ENCODE measurements around the gene GRIN2D. TPM values are rescaled to one million over a fixed set of nuclear protein-coding genes. Genes with fewer than 3 reads are reported as not detected.

GRIN2D gene
- polyA plus RNA-seq, 1 donor from 2014 or later, result 1.8 TPM

DNA sequence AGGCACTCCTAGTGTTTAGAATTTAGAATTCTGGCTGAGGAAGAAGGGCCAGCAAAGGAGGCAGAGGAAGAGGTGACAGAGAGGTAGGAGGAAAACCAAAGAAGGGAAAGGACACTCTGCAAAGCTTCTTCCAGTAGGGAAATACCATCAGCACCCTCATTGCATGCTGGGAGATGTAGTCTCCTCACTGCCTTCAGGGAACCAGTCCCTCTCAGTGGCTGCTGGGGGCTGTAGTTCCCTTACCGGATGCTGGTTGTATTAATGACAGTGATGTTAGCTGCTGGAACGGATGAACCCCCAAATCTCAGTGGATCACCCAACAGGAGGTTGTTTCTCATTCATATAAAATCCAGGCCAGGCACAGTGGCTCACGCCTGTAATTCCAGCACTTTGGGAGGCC, 10.1 kb downstream of the GRIN2D start:
- H3K27ac ChIP-seq (ENCODE audit: low read length), result no peak overlapping the region
- H3F3A ChIP-seq (ENCODE audit: insufficient read depth, low read length, poor library complexity, severe bottlenecking), result no peaks in the 10 kb centered on the region
- H3K9me3 ChIP-seq (ENCODE audit: low read length), result no peaks in the 10 kb centered on the region

DNA sequence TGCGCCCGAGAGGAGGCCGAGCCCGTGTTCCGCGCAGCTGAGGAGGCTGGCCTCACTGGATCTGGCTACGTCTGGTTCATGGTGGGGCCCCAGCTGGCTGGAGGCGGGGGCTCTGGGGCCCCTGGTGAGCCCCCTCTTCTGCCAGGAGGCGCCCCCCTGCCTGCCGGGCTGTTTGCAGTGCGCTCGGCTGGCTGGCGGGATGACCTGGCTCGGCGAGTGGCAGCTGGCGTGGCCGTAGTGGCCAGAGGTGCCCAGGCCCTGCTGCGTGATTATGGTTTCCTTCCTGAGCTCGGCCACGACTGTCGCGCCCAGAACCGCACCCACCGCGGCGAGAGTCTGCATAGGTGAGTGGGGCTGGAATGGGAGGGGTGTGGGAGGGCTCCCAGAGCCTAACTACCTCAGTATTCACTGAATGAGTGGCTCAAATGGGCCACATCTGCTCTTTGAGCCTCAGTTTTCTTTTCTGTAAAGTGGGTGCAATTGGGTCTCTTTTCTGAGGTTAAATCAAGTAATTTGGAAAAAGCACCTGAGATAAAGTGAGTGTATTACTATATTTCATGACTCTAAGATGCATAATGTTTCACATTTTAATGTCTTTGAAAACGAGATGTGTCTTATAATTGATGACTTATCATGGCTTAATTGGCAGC, 11.7 kb downstream of the GRIN2D start:
- H3F3A ChIP-seq (ENCODE audit: insufficient read depth, low read length, poor library complexity, severe bottlenecking), result no peaks in the 10 kb centered on the region
- no peaks in the 10 kb centered on the region for H3K79me2 ChIP-seq (replicated peaks; ENCODE audit: insufficient read depth, low read length)
- H2AFZ ChIP-seq (ENCODE audit: low read depth, low read length), result no peak overlapping the region
- no peaks in the 10 kb centered on the region for H4K20me1 ChIP-seq (ENCODE audit: insufficient read depth)
- H3K27ac ChIP-seq (ENCODE audit: low read length), result no peak overlapping the region
- no peak overlapping the region for H3K4me2 ChIP-seq (ENCODE audit: low read length)
- TF ChIP-seq, protein P1, sequence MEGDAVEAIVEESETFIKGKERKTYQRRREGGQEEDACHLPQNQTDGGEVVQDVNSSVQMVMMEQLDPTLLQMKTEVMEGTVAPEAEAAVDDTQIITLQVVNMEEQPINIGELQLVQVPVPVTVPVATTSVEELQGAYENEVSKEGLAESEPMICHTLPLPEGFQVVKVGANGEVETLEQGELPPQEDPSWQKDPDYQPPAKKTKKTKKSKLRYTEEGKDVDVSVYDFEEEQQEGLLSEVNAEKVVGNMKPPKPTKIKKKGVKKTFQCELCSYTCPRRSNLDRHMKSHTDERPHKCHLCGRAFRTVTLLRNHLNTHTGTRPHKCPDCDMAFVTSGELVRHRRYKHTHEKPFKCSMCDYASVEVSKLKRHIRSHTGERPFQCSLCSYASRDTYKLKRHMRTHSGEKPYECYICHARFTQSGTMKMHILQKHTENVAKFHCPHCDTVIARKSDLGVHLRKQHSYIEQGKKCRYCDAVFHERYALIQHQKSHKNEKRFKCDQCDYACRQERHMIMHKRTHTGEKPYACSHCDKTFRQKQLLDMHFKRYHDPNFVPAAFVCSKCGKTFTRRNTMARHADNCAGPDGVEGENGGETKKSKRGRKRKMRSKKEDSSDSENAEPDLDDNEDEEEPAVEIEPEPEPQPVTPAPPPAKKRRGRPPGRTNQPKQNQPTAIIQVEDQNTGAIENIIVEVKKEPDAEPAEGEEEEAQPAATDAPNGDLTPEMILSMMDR (IDR thresholded peaks at IDR 0.05; ENCODE audit: poor library complexity, severe bottlenecking), result no peak
- TF ChIP-seq POLR2AphosphoS5 (IDR thresholded peaks at IDR 0.05), result no peak
- no peak for TF ChIP-seq MXI1 (conservative IDR thresholded peaks at IDR 0.05; ENCODE audit: poor library complexity, severe bottlenecking)
- no peak for TF ChIP-seq TAF1 (IDR thresholded peaks at IDR 0.05; ENCODE audit: low read depth)
- TF ChIP-seq RAD21 (conservative IDR thresholded peaks at IDR 0.05), result no peak
- TF ChIP-seq, protein P2, sequence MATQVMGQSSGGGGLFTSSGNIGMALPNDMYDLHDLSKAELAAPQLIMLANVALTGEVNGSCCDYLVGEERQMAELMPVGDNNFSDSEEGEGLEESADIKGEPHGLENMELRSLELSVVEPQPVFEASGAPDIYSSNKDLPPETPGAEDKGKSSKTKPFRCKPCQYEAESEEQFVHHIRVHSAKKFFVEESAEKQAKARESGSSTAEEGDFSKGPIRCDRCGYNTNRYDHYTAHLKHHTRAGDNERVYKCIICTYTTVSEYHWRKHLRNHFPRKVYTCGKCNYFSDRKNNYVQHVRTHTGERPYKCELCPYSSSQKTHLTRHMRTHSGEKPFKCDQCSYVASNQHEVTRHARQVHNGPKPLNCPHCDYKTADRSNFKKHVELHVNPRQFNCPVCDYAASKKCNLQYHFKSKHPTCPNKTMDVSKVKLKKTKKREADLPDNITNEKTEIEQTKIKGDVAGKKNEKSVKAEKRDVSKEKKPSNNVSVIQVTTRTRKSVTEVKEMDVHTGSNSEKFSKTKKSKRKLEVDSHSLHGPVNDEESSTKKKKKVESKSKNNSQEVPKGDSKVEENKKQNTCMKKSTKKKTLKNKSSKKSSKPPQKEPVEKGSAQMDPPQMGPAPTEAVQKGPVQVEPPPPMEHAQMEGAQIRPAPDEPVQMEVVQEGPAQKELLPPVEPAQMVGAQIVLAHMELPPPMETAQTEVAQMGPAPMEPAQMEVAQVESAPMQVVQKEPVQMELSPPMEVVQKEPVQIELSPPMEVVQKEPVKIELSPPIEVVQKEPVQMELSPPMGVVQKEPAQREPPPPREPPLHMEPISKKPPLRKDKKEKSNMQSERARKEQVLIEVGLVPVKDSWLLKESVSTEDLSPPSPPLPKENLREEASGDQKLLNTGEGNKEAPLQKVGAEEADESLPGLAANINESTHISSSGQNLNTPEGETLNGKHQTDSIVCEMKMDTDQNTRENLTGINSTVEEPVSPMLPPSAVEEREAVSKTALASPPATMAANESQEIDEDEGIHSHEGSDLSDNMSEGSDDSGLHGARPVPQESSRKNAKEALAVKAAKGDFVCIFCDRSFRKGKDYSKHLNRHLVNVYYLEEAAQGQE (IDR thresholded peaks at IDR 0.05; ENCODE audit: borderline replicate concordance), result no peak
- no peak for TF ChIP-seq EZH2 (IDR thresholded peaks at IDR 0.05; ENCODE audit: borderline replicate concordance, insufficient read depth, low read length, poor library complexity, severe bottlenecking)
- no peak for TF ChIP-seq SMC3 (conservative IDR thresholded peaks at IDR 0.05; ENCODE audit: poor library complexity)
- TF ChIP-seq EP300 (conservative IDR thresholded peaks at IDR 0.05; ENCODE audit: poor library complexity, severe bottlenecking), result no peak
- no peak overlapping the region for H3K4me3 ChIP-seq (ENCODE audit: low read length)
- H3K36me3 ChIP-seq (ENCODE audit: insufficient read depth, low read length), result no peaks in the 10 kb centered on the region
- H3K9me2 ChIP-seq (ENCODE audit: insufficient read depth, low read length), result no peaks in the 10 kb centered on the region
- no peaks in the 10 kb centered on the region for H3K9me3 ChIP-seq (ENCODE audit: low read length)
- H3K27me3 ChIP-seq (ENCODE audit: insufficient read depth, low read depth, low read length), result no peaks in the 10 kb centered on the region
- H3K9ac ChIP-seq (ENCODE audit: low read length), result no peak overlapping the region

More for the DNA sequence above, 10.1 kb downstream of the GRIN2D start:
- H4K20me1 ChIP-seq (ENCODE audit: insufficient read depth), result no peaks in the 10 kb centered on the region
- TF ChIP-seq, protein P1 (IDR thresholded peaks at IDR 0.05; ENCODE audit: poor library complexity, severe bottlenecking), result no peak
- TF ChIP-seq, protein P2 (IDR thresholded peaks at IDR 0.05; ENCODE audit: borderline replicate concordance), result no peak
- TF ChIP-seq SMC3 (conservative IDR thresholded peaks at IDR 0.05; ENCODE audit: poor library complexity), result no peak
- no peak for TF ChIP-seq EP300 (conservative IDR thresholded peaks at IDR 0.05; ENCODE audit: poor library complexity, severe bottlenecking)
- no peak for TF ChIP-seq EZH2 (IDR thresholded peaks at IDR 0.05; ENCODE audit: borderline replicate concordance, insufficient read depth, low read length, poor library complexity, severe bottlenecking)
- no peak for TF ChIP-seq POLR2AphosphoS5 (IDR thresholded peaks at IDR 0.05)
- no peak for TF ChIP-seq TAF1 (IDR thresholded peaks at IDR 0.05; ENCODE audit: low read depth)
- no peak for TF ChIP-seq MXI1 (conservative IDR thresholded peaks at IDR 0.05; ENCODE audit: poor library complexity, severe bottlenecking)
- no peak for TF ChIP-seq RAD21 (conservative IDR thresholded peaks at IDR 0.05)
- no peak overlapping the region for H3K4me3 ChIP-seq (ENCODE audit: low read length)
- H3K79me2 ChIP-seq (replicated peaks; ENCODE audit: insufficient read depth, low read length), result no peaks in the 10 kb centered on the region
- H3K27me3 ChIP-seq (ENCODE audit: insufficient read depth, low read depth, low read length), result no peaks in the 10 kb centered on the region
- H3K4me2 ChIP-seq (ENCODE audit: low read length), result no peak overlapping the region
- H3K9me2 ChIP-seq (ENCODE audit: insufficient read depth, low read length), result no peaks in the 10 kb centered on the region
- H3K36me3 ChIP-seq (ENCODE audit: insufficient read depth, low read length), result no peaks in the 10 kb centered on the region
- no peak overlapping the region for H2AFZ ChIP-seq (ENCODE audit: low read depth, low read length)
- no peak overlapping the region for H3K9ac ChIP-seq (ENCODE audit: low read length)
